KMS-11 (cell line): ENCODE measurements around the gene GPR132.

ENCODE experiments used
- H2AFZ ChIP-seq: fragments of 200-600 bp; sonication (generic); 2 replicates; pipeline ENCODE4 v1.6.1; 2016; ENCODE audit warnings: antibody characterized with exemption, mixed run types, low read depth
- H3K27ac ChIP-seq: fragments of 200-600 bp; sonication (generic); 2 replicates; pipeline ENCODE4 v1.6.1; 2016; ENCODE audit warnings: mild to moderate bottlenecking, mixed run types
- H3K27me3 ChIP-seq: fragments of 200-600 bp; sonication (generic); 2 replicates; pipeline ENCODE4 v1.6.1; 2017; ENCODE audit warnings: mild to moderate bottlenecking, low read depth, mixed run types, moderate library complexity; ENCODE audit not compliant: insufficient read depth
- H3K36me3 ChIP-seq: fragments of 200-600 bp; sonication (generic); 2 replicates; pipeline ENCODE4 v1.6.1; 2017; ENCODE audit warnings: mild to moderate bottlenecking, mixed run types; ENCODE audit not compliant: insufficient read depth
- H3K4me1 ChIP-seq: fragments of 200-600 bp; sonication (generic); 2 replicates; pipeline ENCODE4 v1.6.1; 2016; ENCODE audit warnings: mild to moderate bottlenecking, low read depth, mixed run types; ENCODE audit not compliant: poor library complexity, severe bottlenecking
- H3K4me2 ChIP-seq: fragments of 200-600 bp; sonication (generic); 2 replicates; pipeline ENCODE4 v1.7.0; 2016; ENCODE audit warnings: mild to moderate bottlenecking, mixed run types
- H3K4me3 ChIP-seq: fragments of 200-600 bp; sonication (generic); IDR thresholded peaks from 2 replicates; pipeline ENCODE4 v1.6.1; 2017; ENCODE audit warnings: low read depth, low read length, mixed read lengths; ENCODE audit not compliant: insufficient read depth
- H3K79me2 ChIP-seq: fragments of 200-600 bp; sonication (generic); 2 replicates; pipeline ENCODE4 v1.6.1; 2016; ENCODE audit warnings: low read depth, mixed run types; ENCODE audit not compliant: insufficient read depth
- H3K9ac ChIP-seq: fragments of 200-600 bp; sonication (generic); 2 replicates; pipeline ENCODE4 v1.6.1; 2016; ENCODE audit warnings: mild to moderate bottlenecking, mixed run types
- H4K20me1 ChIP-seq: fragments of 200-600 bp; sonication (generic); 2 replicates; pipeline ENCODE4 v1.6.1; 2016; ENCODE audit warnings: mild to moderate bottlenecking, mixed run types; ENCODE audit not compliant: insufficient read depth
- CTCF ChIP-seq: fragments of 200-600 bp; sonication (generic); conservative IDR thresholded peaks from 2 replicates; pipeline ENCODE4 v1.6.1; 2017; ENCODE audit warnings: low read depth, mild to moderate bottlenecking, antibody characterized with exemption, low read length, moderate library complexity, mixed read lengths

The GPR132 gene

DNA sequence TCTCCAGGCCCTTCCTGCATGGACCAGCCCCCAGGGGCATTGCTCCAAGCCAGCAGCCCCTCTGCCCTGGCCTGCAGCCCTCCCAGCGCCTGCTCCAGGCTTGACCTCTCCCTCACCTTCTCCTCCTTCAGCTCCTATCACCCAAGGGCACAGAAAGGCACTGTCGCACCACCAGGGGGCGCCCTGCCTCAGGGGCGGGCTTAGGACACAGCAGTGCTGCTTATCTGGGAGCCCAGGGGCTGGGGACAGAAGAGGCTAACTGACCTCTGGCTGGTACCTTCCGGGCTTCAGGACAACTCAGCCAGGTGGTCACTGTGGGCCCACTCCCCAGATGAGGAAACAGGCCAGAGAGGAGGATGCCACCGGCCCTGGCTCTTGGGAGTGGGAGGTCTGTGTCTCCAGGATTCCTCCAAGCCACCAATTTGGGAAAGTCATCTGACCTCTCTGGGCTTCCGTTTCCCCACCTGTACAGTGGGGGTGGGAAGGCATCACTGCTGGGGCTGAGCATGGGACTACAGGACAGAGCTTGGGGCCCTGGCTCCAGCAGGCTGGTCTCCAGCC, 25.3 kb upstream of the GPR132 start:
- Histone ChIP-seq H3K9ac (no peak overlapping the region), H3K4me3 (no peak overlapping the region), H2AFZ (no peak overlapping the region), H3K79me2 (no peaks in the 10 kb centered on the region), H3K27me3 (no peaks in the 10 kb centered on the region), H3K36me3 (no peaks in the 10 kb centered on the region), H4K20me1 (no peaks in the 10 kb centered on the region), H3K4me2 (no peak overlapping the region), H3K27ac (no peak overlapping the region), H3K4me1 (peaks cover 9% of the 10 kb centered on the region)
- peak; percentile 94 for TF ChIP-seq CTCF

- peaks cover 9% of the 10 kb centered on the region for H3K4me1 ChIP-seq
- H3K79me2 ChIP-seq = no peaks in the 10 kb centered on the region
- no peak overlapping the region for H3K9ac ChIP-seq
- H3K4me3 ChIP-seq = no peak overlapping the region
- H2AFZ ChIP-seq = no peak overlapping the region
- H3K27ac ChIP-seq = no peak overlapping the region
- no peak for TF ChIP-seq CTCF
- H4K20me1 ChIP-seq = no peaks in the 10 kb centered on the region
- no peak overlapping the region for H3K4me2 ChIP-seq
- no peaks in the 10 kb centered on the region for H3K36me3 ChIP-seq
- no peaks in the 10 kb centered on the region for H3K27me3 ChIP-seq
These were observed 24.7 kb upstream of the GPR132 start for GRCh38 chr14:105089746-105090492.

DNA sequence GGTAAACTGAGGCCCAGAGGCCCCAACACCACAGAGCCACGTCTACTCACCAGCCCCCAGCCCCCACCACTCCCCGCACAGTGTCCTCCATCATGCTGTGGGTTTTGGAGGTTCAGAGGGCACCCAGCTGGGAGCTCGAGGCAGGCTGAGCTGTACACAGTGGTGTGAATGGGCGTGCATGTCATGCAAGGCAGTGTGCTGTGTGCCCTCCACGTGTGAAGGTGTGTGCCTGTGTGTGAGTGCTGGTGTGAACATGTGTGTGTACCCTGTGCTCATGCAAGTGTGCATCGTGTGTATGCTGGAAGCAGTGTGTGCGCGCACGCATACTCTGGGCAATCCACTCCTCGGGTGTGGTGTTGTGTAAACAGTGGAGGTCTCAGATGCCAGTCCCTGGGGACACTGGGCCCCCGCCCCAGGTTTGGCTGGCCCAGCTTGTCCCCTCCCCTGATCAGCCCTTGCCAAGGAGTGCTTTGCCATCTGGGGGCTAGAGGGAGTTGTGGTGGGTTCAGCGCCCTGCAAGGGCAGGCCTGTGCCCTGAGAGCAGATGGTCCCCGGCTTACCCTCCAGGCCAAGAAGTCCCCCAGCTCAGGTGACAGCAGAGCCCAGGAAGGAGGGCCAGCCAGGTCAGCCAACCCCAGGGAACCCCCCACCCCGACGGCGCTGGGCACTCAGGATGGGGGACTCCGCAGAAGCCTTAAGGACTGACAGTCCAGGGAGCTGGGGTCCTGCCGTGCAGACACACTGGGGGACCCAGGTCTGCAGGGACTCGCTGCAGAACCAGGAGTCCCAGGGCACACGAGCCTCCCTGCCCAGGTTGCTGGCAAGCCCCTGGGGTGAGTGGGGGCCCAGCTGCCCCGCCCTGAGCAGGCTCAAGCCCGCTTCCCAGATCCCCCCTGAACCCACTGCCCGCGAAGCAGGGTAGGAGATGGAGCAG, 23.8 kb upstream of the GPR132 start:
- no peaks in the 10 kb centered on the region for H3K79me2 ChIP-seq
- no peak overlapping the region for H2AFZ ChIP-seq
- no peak for TF ChIP-seq CTCF
- no peak overlapping the region for H3K4me2 ChIP-seq
- no peaks in the 10 kb centered on the region for H3K36me3 ChIP-seq
- H3K27ac ChIP-seq = no peak overlapping the region
- H4K20me1 ChIP-seq = no peaks in the 10 kb centered on the region
- H3K4me3 ChIP-seq = no peak overlapping the region
- H3K9ac ChIP-seq = no peak overlapping the region
- peaks cover 9% of the 10 kb centered on the region for H3K4me1 ChIP-seq
- no peaks in the 10 kb centered on the region for H3K27me3 ChIP-seq

DNA sequence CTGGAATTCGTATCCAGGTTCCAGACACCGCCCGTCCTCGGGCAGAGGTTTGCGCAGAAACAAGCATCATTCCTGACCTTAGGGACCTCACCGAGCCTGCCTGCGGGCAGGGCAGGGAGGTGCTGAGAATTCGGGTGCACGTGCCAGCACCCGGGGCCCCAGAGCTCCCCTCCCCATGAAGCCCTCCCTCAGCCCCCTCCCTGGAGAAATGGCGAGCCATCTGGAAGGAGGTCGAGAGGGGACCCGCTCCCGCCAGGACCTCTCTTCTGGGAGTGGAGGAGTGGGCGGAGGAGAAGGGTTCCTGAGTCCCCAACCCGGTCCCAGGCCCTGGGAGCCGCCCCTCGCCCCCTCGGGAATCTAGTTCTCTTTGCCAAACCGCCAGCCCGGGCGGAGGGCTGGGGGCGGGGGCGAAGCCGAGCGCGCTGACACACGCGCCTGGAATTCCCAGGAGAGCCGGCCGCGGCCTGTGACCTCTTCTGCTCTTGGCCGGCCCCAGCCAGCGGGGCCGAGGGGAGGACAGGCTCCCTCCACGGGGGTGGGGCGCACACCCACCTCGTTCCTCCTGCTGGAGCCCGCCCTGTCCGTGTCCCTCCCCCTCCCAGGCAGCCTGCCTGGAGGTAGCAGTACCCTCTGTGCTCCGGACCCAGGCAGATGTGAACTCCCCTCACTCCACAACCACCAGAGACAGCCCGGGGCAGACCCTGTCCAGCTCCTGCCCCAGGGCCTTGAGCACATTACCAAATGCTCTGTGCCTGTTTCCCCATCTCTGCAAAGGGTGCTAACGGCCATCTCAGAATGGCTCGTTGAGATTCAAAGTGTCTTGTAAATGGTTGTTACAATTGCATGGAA, 23.0 kb upstream of the GPR132 start:
- peak overlapping the region; percentile 42; the same call in 1 of the 2 replicates for H3K4me2 ChIP-seq
- peak overlapping the region; percentile 45; the same call in 1 of the 2 replicates for H2AFZ ChIP-seq
- H3K4me3 ChIP-seq = no peak overlapping the region
- H3K9ac ChIP-seq = no peak overlapping the region
- H4K20me1 ChIP-seq = no peaks in the 10 kb centered on the region
- no peak for TF ChIP-seq CTCF
- H3K27me3 ChIP-seq = no peaks in the 10 kb centered on the region
- no peaks in the 10 kb centered on the region for H3K36me3 ChIP-seq
- peaks cover 9% of the 10 kb centered on the region for H3K4me1 ChIP-seq
- no peaks in the 10 kb centered on the region for H3K79me2 ChIP-seq
- no peak overlapping the region for H3K27ac ChIP-seq
